Peyer's patch (tissue), 4 donors: ENCODE measurements around the gene TMEM132C.

ENCODE experiments used
- CTCF ChIP-seq, 6 experiments: fragments of 450-650 bp in 4 of 6; fragments of 200-600 bp in 2 of 6; sonication (generic) in 1 of 6; IDR thresholded peaks; one replicate each; pipeline ENCODE4 v1.5.1; 2017 to 2019; ENCODE audit warnings: antibody characterized with exemption in 6 of 6, mild to moderate bottlenecking in 3 of 6, moderate library complexity in 1 of 6
- POLR2A ChIP-seq, 2 donors: fragments of 450-650 bp; IDR thresholded peaks; one replicate each; pipeline ENCODE4 v1.5.1; 2017; ENCODE audit warnings: antibody characterized with exemption in 2 of 2, mild to moderate bottlenecking in 2 of 2, moderate library complexity in 2 of 2

GRCh38 chr12:128548949-128549348, 282.0 kb downstream of the TMEM132C start:
- TF ChIP-seq CTCF (IDR thresholded peaks at IDR 0.05) (no peak), POLR2A (IDR thresholded peaks at IDR 0.05) (no peak)
